ENCODE results near the gene ADO. TPM values are rescaled to one million over a fixed set of nuclear protein-coding genes. Genes with fewer than 3 reads are reported as not detected.

ADO gene
- total and polyA plus RNA-seq, 10 of the 15 experiments (the other 5 are each of a cell fraction or from before 2014, with no cell fraction given), result 4.3 to 44.6 (median 18.7) TPM

GRCh38 chr10:62801871-62802270, 2.6 kb upstream of the ADO start:
- no peak overlapping the region for H3K4me2 ChIP-seq (ENCODE audit: control insufficient read depth, insufficient read depth)
- H3K9me3 ChIP-seq (replicated peaks; ENCODE audit: control insufficient read depth, insufficient read depth, low read length), result no peaks in the 10 kb centered on the region
- ATAC-seq (no peak), DNase-seq (ENCODE audit: low read depth, low spot score) (no peak), FAIRE-seq (no peak)
- H3K27ac ChIP-seq (ENCODE audit: control insufficient read depth, insufficient read depth), result no peak overlapping the region
- H4K20me1 ChIP-seq (ENCODE audit: control insufficient read depth, insufficient read depth), result no peaks in the 10 kb centered on the region
- H3K9ac ChIP-seq (ENCODE audit: control insufficient read depth, insufficient read depth, low read length), result no peak overlapping the region
- POLR2A ChIA-PET, result interaction anchor here (0.9 to 1.4 kb wide), 2 partner anchors 13 to 119 kb away, joined by 3 read pairs; no protein-coding TSS in a partner anchor
- BruUV-seq (replicated peaks), result no TSS peak
- SMC1A ChIA-PET (ENCODE audit: uncharacterized antibody, unreplicated experiment), result interaction anchor here (1.2 to 6.4 kb wide), 5 partner anchors 8 to 69 kb away, joined by 4 to 35 read pairs (median 7); no protein-coding TSS in a partner anchor
- CTCF ChIA-PET, result interaction anchor here (1.2 to 3.5 kb wide), 5 partner anchors 9 to 919 kb away, joined by 3 to 11 read pairs (median 7); partner anchors contain the start of gene EGR2
- in situ Hi-C loops (cut with MboI), result no loop called here
- H3K4me3 ChIP-seq, result no peak overlapping the region
- no peaks in the 10 kb centered on the region for H3K4me1 ChIP-seq (ENCODE audit: control insufficient read depth, insufficient read depth, low read length)
- TF ChIP-seq ZBTB33 (IDR thresholded peaks at IDR 0.05) (no peak), ZNF217 (IDR thresholded peaks at IDR 0.05) (no peak), HDAC2 (IDR thresholded peaks at IDR 0.05) (no peak), SUZ12 (IDR thresholded peaks at IDR 0.05; ENCODE audit: unreplicated experiment) (no peak), PBX3 (IDR thresholded peaks at IDR 0.05; ENCODE audit: insufficient replicate concordance, low read depth, low read length) (no peak), CEBPZ (IDR thresholded peaks at IDR 0.05; ENCODE audit: low read depth, low read length) (no peak)
- intact Hi-C loops (cut with micrococcal nuclease; ENCODE audit: unreplicated experiment), result no loop called here
- no peaks in the 10 kb centered on the region for H3K36me3 ChIP-seq (ENCODE audit: control insufficient read depth in 2 of 2, insufficient read depth in 2 of 2, low read length in 1 of 2)
- peaks cover 23% of the 10 kb centered on the region for H3K79me2 ChIP-seq (ENCODE audit: control insufficient read depth, insufficient read depth, low read length)
- H3K27me3 ChIP-seq (replicated peaks in 1 of 2; ENCODE audit: control insufficient read depth in 2 of 2, insufficient read depth in 2 of 2, low read length in 1 of 2), result no peaks in the 10 kb centered on the region
- no peak overlapping the region for H2AFZ ChIP-seq (ENCODE audit: control insufficient read depth, low read depth, low read length)
- RAD21 ChIA-PET (ENCODE audit: unreplicated experiment), result interaction anchor here (3.3 kb wide), 1 partner anchor 22 kb away, joined by 21 read pairs; no protein-coding TSS in a partner anchor
- 100% methylated on average over 3 of the region's 3 CpGs for WGBS (ENCODE audit: insufficient coverage, insufficient replicate concordance, low lambda C conversion rate, missing lambda C conversion rate)
